Duodenal mucosa (tissue), 2 donors: ENCODE data around the gene TMOD3.
"Not testable (repeated sequence)": the region's sequence is repeated elsewhere in the genome, so short reads cannot be mapped to it uniquely, and the experiment has no call there.

Experiments
- H3K27ac ChIP-seq: one replicate; pipeline ENCODE4 v1.7.0; 2013; ENCODE audit warnings: low read depth, low read length
- H3K27me3 ChIP-seq, 2 donors: one replicate each; pipeline ENCODE4 v1.7.0; 2013; ENCODE audit warnings: low read length in 2 of 2, control low read depth in 1 of 2; ENCODE audit not compliant: insufficient read depth in 2 of 2, control insufficient read depth in 1 of 2
- H3K36me3 ChIP-seq, 2 donors: one replicate each; pipeline ENCODE4 v1.7.0; 2013; ENCODE audit warnings: low read length in 2 of 2, control low read depth in 1 of 2; ENCODE audit not compliant: insufficient read depth in 2 of 2, control insufficient read depth in 1 of 2
- H3K4me1 ChIP-seq, 2 donors: one replicate each; pipeline ENCODE4 v1.7.0; 2013; ENCODE audit warnings: low read length in 2 of 2, control low read depth in 1 of 2; ENCODE audit not compliant: insufficient read depth in 2 of 2, control insufficient read depth in 1 of 2
- H3K4me3 ChIP-seq, 2 donors: one replicate each; pipeline ENCODE4 v1.7.0; 2013; ENCODE audit warnings: low read length in 2 of 2, low read depth in 1 of 2
- H3K9ac ChIP-seq, 2 donors: one replicate each; pipeline ENCODE4 v1.7.0; 2013; ENCODE audit warnings: low read length in 2 of 2, low read depth in 1 of 2
- H3K9me3 ChIP-seq, 2 donors: one replicate each; pipeline ENCODE4 v1.7.0; 2013; ENCODE audit warnings: low read length in 2 of 2, control low read depth in 1 of 2; ENCODE audit not compliant: control insufficient read depth in 1 of 2

TMOD3 gene

GRCh38 chr15:51829376-51830275 lies at the start of gene TMOD3:
Gene TMOD3 (plus strand): TSS chr15:51829653. CDS start chr15:51862885, 33,232 bp downstream.
- Histone ChIP-seq H3K27me3 (no peaks in the 10 kb centered on the region), H3K9me3 (no peaks in the 10 kb centered on the region), H3K4me1 (peaks cover 14 to 19% of the 10 kb centered on the region in 2 donors), H3K4me3 (peak within 1 kb of the TSS; percentile 84 to 85), H3K36me3 (no peaks in the 10 kb centered on the region), H3K27ac (peak within 1 kb of the TSS; percentile 90), H3K9ac (peak within 1 kb of the TSS; percentile 78 to 84)

GRCh38 chr15:51780636-51781035 lies 48.8 kb upstream of the TMOD3 start:
- H3K9me3 ChIP-seq = no peaks in the 10 kb centered on the region
- peaks cover 2 to 7% of the 10 kb centered on the region in 2 donors for H3K36me3 ChIP-seq
- peaks cover 3 to 9% of the 10 kb centered on the region in 2 donors for H3K4me1 ChIP-seq
- no peak overlapping the region for H3K27ac ChIP-seq
- no peak overlapping the region for H3K9ac ChIP-seq
- no peaks in the 10 kb centered on the region for H3K27me3 ChIP-seq
- no peak overlapping the region for H3K4me3 ChIP-seq

GRCh38 chr15:51781506-51781905 lies 47.9 kb upstream of the TMOD3 start:
- no peak overlapping the region for H3K27ac ChIP-seq
- peaks cover 0 to 4% of the 10 kb centered on the region in 2 donors for H3K4me1 ChIP-seq
- H3K27me3 ChIP-seq = no peaks in the 10 kb centered on the region
- H3K9me3 ChIP-seq = no peaks in the 10 kb centered on the region
- peaks cover 4 to 7% of the 10 kb centered on the region in 2 donors for H3K36me3 ChIP-seq
- no peak overlapping the region for H3K4me3 ChIP-seq
- no peak overlapping the region for H3K9ac ChIP-seq

- Histone ChIP-seq H3K9me3 (no peaks in the 10 kb centered on the region), H3K4me1 (no peaks in the 10 kb centered on the region), H3K36me3 (peaks cover 4 to 7% of the 10 kb centered on the region in 2 donors), H3K4me3 (no peak overlapping the region), H3K27ac (no peak overlapping the region), H3K9ac (no peak overlapping the region), H3K27me3 (no peaks in the 10 kb centered on the region)
Observed at GRCh38 chr15:51782357-51782896, 47.0 kb upstream of the TMOD3 start.

- Histone ChIP-seq H3K27me3 (no peaks in the 10 kb centered on the region), H3K27ac (no peak overlapping the region), H3K9ac (no peak overlapping the region), H3K36me3 (peaks cover 4 to 7% of the 10 kb centered on the region in 2 donors), H3K4me1 (no peaks in the 10 kb centered on the region), H3K4me3 (no peak overlapping the region), H3K9me3 (no peaks in the 10 kb centered on the region)
Observed at GRCh38 chr15:51783967-51784366, 45.5 kb upstream of the TMOD3 start.

- H3K27ac ChIP-seq, H3K4me1 ChIP-seq, H3K4me3 ChIP-seq, H3K27me3 ChIP-seq, H3K36me3 ChIP-seq, H3K9ac ChIP-seq, H3K9me3 ChIP-seq: not testable (repeated sequence)
Observed at GRCh38 chr15:51787130-51787529, 42.3 kb upstream of the TMOD3 start.

GRCh38 chr15:51792474-51792873 lies 37.0 kb upstream of the TMOD3 start:
- not testable (repeated sequence) for H3K27me3 ChIP-seq, H3K9me3 ChIP-seq, H3K36me3 ChIP-seq, H3K9ac ChIP-seq, H3K27ac ChIP-seq, H3K4me1 ChIP-seq, H3K4me3 ChIP-seq

- H3K9me3 ChIP-seq = no peaks in the 10 kb centered on the region
- peaks cover 0 to 9% of the 10 kb centered on the region in 2 donors for H3K4me1 ChIP-seq
- H3K27me3 ChIP-seq = no peaks in the 10 kb centered on the region
- H3K36me3 ChIP-seq = peaks cover 3 to 4% of the 10 kb centered on the region in 2 donors
- H3K27ac ChIP-seq = no peak overlapping the region
- no peak overlapping the region for H3K4me3 ChIP-seq
- H3K9ac ChIP-seq = no peak overlapping the region
Observed at GRCh38 chr15:51793521-51794305, 35.7 kb upstream of the TMOD3 start.

- H3K27me3 ChIP-seq = no peaks in the 10 kb centered on the region
- H3K9me3 ChIP-seq = no peaks in the 10 kb centered on the region
- peaks cover 0 to 9% of the 10 kb centered on the region in 2 donors for H3K4me1 ChIP-seq
- H3K27ac ChIP-seq = no peak overlapping the region
- H3K4me3 ChIP-seq = no peak overlapping the region
- peaks cover 3 to 4% of the 10 kb centered on the region in 2 donors for H3K36me3 ChIP-seq
- no peak overlapping the region for H3K9ac ChIP-seq
Observed at GRCh38 chr15:51796847-51797401, 32.5 kb upstream of the TMOD3 start.
